SH-SY5Y (cell line): Measurements from ENCODE around the gene TBC1D22A.

Source experiments
- GATA2 ChIP-seq: IDR thresholded peaks from 2 replicates; pipeline ENCODE4 v1.6.1; 2011; ENCODE audit warnings: mild to moderate bottlenecking, low read depth, low read length
- GATA3 ChIP-seq: IDR thresholded peaks from 2 replicates; pipeline ENCODE4 v1.6.1; 2011; ENCODE audit warnings: low read depth, mild to moderate bottlenecking, low read length, moderate library complexity

DNA sequence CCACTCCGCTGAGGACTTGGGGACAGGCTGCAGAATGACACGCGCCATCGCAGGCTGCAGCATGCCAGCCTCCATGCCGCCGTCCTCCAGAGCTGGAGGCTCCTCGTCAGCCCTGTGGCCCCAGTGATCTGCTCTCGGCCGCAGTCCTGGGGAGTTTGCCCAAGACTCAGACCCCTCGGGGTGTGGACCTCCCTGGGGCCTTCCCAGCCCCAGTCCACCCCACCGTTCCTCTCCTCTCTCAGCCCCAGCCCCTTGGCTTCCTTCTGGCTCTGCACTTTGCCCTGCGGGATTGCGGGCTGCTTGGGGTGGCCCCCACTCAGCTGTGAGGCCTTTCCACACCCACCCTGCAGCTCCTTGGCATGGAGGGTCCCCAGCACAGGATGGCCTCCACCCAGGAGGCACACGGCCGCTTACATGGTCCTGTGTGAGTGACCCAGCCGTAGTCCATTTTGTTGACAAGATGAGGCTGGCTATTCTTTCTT, 414.9 kb downstream of the TBC1D22A start:
- TF ChIP-seq GATA2 = no peak
- TF ChIP-seq GATA3 = no peak
